GM18858 (cell line): Measurements from ENCODE around the gene PDE2A.

ENCODE experiments used
- ATAC-seq: cut with Tn5 transposase; IDR thresholded peaks from one replicate; pipeline ENCODE4 v1.9.1; 2021; ENCODE audit not compliant: unreplicated experiment

The PDE2A gene

DNA sequence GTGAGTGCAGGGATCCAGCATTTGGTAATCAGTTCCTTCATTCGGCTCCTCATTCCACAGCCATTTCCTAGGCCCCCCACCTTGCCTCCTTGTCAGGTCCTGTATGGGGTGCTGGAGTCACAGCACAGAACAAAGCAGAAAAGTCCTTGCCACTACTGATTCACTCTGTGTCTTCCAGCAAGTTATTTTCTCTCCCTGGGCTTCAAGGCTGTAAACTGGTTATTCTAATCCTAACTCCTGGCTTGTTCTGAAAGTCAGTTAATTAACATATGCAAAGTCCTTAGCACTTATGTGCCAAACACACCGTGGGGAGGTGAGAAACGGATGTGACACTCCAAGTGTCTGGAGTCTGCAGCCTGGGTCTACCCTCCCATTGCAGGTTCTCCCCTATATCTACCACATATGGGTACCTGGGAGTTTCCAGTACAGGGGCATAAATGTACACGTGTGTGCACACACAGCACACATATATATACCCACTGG, 30.6 kb upstream of the PDE2A start:
- no peak for ATAC-seq

DNA sequence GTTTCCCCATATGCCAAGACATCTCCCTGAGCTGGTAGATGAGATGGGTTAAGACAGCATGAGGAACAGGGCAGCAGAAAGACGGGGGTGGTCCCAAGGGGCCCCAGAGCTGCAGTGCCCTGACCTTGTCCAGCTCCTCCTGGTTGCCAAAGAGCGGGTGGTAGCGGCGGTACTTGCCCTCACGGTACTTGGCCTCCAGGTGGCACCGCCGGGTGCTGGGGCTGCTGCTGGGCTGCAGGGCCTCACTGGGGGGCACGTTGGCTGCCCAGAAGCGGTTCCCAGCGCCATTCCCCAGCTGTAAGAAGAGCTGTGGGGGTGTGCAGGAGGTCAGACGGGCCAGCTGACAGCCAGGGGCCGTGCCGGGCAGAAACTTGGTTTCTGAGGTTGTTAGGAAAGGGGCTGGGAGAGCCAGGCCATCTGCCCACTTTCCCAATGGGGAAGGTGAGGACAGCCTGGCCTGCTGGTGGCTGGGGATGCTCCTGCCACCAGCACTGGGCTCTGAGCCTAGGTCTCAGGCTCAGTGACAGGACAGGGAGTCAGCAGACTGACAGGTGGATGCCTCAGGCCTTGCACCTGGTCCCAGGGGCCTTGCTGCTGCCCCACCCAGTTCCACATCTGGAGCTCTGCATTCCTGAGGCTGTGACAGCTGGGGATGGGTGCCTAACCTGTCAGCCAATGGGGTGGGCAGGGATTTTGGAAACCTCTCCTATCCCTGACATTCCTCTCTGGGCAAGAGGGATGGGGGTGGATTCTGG, 30.0 kb upstream of the PDE2A start:
- no peak for ATAC-seq

DNA sequence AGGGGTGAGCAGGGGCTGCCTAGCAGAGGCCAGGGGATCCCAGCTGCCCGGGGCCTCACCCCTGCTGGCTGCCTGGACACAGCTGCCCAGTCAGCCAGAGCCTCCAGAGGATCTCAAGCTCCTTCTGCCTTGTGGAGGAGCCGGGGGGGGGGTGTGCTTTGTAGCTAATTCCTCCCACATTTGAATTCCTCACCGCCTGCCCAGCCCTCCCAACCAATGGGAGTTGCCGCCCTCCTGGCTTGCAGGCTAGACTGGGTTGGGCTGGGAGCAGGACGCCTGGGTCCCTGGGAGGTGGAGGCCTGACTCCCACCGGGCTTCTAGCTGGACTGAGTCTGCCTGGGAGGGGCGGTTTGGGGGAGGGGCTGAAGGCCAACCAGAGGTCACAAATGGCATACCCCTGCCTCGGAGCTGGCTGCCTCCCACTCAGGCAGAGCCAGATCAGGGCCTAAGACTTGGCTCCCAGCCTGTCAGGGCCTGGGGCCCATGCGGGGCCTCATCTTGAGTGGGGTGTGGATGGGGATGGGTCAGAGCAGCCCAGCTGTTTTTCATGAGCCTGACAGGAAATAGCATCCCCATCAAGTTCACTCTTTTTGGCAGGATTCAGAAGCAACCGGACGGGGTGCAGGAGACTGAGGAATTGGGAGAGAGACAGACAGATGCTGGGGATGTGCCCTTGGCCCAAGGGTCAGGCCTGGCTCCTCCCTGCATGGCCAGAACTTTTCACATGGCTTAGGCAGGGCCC, 29.2 kb upstream of the PDE2A start:
- ATAC-seq, result no peak

DNA sequence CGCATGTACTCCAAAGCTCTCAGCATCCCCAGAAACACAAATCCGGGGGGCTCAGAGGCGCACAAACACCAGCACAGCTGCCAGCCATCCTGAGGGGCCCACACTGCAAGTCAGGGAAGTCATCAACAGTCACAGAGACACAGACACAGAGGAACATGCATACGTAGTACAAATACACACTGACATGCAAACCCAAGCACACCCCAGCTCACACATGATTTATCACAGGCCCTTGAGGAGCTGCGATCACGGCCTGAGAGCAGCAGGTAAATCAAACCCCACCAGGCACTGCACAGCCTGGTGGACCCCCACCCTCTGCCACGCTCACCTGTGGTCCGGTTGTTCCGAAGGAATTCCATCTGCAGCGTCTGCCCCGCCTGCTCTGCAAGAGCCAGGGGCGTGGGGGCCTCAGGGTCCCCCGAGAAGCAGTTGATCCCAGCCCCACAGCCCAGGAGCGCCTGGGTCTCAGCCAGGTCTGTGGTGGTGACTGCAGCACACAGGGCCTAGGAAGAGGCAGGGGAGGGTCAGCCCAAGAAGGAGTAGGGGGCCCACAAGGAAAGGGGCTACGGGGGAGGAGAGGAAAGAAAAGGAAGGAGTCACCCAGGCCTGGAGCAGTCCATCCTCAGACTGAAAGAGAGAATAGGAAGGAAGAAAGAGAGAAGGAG, 28.5 kb upstream of the PDE2A start:
- no peak for ATAC-seq

DNA sequence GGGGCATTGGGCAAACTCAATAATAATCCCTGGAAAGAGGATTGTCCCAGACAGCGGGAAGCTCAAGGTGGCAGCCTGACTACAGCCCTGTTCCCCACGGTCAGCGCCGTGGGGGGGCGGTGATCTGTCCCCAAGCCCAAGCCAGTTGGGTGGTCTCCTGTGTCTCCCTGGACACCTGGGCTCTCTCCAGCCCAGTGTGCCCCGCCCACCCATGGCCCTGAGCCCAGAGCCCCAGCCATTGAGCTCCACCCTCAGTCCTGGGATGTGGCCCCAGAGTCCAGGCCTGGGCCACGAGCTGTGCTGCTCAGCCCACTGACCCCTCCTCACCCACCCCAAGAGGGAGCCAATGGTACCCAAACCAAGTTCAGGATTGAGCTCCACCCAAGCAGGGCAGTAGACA, 27.9 kb upstream of the PDE2A start:
- no peak for ATAC-seq

DNA sequence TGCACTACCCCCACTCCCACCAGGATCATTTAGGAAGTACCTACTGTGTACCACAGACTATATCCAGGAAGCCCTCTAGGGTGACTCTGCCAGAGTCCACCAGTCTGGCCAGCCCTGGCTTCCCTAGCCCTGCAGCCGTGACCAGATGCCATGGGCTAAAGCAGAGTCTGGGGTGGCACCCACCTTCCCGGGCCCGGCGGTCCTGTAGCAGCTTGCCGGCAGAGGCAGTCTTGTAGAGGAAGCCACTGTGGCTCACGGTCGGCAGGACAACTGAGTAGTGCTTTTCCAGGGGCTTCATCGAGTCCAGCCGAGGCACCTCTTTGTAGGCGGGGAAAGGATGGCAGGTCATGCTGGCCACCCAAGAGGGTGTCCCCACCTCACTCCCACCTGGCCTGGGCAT, 27.2 kb upstream of the PDE2A start:
- ATAC-seq, result no peak

DNA sequence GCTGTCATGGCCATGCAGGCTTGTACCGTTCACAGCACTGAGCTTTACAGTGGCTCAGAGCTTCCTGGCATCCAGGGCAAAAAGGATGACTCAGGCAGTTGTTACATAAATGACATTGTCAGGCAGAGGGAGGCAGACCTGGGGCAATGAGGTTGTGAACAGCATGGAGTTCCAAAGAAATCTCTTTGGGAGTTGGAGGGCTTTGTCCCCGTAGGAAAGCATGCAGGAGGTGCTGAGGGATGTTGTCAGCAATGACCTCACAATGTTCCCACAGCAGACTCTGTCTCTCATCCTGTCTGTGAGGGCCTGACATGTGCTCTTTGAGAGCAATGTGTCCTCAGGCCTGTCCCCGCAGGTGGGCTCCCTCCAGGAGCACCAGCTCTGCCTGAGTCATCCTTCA, 25.9 kb upstream of the PDE2A start:
- ATAC-seq, result no peak

DNA sequence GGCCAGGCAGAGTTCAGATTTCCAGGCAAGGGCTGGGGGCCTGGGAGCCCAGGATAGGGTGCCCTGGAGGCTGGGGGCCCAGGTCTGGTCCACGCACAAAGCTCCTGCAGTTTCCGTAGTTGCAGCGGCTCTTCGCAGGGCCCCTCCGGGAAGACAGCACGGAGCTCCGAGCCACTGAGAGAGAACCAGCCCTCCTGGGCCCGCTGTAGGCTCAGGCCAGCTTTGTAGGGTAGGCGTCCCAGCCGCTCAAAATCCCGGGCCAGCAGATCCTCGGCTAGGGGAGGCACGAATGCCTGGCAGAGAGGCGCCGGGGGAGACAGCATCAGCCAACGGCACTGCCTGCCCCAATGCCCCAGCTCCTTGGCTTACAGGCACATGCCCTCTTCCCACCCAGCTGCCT, 23.6 kb upstream of the PDE2A start:
- ATAC-seq, result no peak

DNA sequence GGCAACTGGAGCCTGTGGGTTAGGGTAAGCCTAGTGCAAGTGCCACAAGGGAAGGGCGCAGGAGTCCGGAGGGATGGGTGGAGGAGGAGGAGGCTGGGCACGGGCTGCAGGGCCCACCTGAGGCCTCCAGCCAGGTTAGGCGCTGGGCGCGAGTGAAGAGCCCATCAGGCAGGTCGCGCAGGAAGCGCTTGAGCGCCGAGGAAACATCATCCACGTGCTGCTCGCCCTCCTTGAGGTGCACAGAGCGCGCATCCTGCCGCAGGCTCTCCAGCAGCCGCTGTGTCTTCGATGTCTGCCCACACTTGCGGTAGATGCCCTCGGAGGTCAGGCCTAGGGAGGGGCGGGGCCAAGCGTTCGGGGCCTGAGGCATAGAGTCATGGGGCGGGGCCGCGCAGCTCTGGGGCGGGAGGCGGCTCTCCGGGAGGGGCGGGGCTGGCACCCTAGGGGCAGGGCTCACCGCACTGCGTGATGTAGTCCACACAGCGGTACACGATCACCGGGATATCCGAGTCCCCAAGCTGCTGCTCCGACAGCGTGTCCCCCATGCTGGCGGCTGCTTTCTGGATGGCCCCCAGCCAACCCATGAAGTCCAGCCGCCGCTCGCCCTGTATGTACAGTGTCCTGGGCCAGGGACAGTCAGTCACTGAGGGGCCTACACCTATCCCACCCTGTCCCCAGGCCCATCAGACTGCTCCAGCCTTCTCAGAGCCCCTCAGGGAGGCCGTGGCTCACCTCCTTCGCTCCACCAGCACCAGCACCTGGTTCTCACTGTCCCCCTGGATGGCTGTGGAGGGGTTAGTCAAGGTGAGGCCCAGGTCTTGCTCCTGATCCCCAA, 22.9 kb upstream of the PDE2A start:
- no peak for ATAC-seq

DNA sequence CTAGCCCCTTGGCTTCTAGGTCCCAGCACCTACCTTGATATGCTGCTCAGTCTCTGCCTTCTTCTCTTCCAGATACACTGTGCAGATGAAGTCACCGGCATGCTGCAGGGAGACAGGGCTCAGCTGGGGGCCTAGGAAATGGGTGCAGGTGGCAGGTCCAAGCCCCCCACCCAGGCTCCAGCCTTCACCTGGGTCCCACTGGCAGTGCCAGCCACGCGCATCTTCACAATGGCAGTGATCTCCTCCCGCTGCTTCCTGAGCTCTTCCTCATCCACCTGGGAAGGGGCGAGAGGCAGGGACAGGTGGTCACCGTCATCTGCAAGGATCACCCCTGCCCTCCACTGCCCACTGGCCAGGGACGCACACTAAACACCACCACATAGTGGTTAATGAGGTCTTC, 21.1 kb upstream of the PDE2A start:
- ATAC-seq, result no peak

DNA sequence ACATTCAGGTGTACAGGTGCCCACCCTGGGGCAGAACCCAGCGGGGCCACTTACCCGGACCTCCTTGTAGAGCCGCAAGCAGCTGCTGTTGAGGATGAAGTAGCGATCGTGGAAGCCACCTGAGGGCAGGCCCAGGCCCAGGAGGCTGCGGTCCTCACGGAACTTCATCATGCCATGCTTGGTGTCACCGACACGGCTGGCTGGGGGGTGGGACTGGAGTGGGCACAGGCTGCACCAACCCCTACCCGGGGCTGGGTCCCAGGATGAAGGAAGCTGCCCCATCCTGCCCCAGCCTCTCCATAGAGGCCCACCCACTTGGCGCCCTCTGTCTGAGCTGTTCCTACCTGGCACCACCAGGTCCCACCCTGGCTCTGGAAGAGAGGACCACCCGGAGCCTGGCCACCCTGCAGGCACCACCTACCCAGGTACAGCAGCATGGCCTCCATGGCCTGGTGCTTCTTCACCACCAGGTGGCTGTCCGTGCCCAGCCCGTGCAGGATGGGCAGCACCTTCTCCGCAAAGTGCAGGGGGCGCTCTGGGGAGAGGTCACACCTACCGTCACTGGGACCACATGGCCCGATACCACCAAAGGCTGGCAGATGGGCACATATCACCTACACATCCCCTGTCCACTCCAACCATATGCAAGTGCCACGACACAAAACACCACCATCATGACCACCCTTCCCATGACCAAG, 19.2 kb upstream of the PDE2A start:
- no peak for ATAC-seq

DNA sequence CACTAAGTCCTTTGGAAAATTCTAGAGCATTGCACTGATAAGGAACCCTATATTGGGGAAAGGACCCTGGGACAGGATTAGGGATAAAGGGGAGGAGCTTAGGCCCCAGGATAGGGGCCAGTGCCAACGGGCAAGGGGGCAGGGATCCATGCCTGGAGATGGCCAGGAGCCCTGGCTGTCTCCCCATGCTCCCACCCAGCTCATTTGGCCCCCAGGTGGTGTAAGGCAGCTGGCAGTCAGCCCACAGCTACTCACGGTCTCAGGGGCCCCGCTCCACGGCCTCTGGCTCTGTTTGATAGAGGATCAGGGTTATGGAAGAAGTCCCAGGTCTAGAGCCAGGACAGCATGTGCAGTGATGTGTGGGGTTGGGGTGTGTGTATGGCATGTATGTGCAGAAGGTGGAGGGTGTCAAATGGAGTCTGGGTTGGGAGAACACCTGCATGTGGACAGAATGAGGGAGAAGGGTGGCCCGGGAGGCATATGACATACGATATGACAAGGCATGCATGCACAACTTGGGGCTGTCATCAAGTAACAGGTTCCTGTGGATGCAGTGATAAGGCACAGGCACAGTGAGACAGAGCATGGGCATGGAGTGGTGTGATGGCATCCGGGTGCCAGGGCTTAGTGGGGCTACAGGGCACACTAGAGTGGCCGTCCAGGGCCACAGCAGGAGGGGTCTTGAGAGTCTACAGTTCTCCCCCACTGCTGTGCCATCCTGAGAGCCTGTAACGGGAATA, 18.4 kb upstream of the PDE2A start:
- no peak for ATAC-seq

DNA sequence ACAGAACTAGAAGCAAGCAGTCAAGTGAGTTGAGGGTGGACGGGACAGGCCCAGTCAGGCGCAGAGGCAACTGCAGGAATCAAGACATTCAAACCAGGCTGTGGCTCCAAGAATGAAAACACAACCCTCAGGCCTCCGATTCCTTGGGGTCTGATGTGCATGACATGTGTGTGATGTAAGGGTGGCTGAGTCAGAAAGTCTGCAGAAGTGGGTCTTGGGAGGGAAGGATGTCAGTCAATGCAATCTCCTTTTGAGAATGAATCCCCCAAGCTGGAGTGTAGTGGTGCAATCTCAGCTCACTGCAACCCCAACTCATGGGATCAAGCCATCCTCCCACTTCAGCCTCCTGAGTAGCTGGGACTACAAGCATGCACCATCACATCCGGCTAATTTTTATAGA, 15.9 kb upstream of the PDE2A start:
- ATAC-seq, result no peak

DNA sequence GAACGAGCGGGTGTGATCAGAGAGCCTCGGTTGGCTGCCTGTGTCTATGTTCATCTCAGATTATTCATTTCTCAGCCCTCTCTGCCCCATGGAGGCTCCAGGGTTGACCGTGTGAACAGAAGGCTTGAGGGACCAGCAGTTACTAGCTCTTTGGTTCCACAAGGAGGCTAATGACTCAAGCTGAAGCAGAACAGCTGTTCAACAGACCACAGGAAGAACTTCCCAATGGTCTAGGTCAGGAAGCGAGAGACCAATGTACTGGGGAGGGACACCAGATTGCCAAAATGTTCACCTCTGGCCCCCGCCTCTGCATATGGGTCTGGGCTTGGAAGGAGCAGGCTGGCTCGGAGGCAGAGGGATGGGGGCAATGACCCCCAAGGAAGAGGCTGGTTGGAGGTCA, 14.7 kb upstream of the PDE2A start:
- no peak for ATAC-seq

DNA sequence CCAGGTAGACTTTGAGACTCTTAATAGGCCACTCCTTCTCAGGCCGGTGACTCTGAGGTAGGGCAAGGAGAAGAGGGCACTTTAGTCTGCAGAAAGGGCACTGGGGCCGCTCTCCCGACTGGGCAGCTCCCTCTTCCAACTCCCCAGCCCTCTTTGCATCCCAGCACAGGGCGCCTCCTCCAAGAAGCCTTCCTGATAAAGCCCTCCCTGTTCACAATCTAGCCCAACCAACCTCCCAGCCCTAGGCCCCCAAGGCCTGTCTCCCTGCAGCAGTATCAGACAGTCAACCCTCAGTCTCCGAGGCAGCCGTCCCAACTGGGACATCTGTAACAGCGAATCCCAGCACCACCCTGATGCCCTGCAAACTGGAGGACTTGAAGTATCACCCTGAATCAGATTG, 14.3 kb upstream of the PDE2A start:
- ATAC-seq, result no peak

DNA sequence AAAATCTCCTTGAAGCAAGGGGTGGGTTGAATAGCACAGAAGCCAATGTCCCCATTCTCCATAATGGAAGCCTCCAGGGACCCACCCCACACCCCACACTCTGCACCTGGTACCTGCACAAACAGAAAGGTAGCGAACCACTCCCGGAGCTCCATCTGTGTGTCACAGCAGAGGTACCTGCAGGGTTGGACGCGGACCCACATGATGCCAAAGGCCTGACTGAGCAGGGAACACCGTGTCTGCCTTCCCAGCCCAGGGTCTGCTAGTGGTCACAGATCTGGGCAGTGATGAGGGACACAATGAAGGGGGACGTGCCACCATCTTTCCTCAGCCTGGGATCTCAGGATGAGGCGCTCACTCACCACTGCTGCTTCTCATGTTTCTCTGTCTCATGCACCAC, 13.1 kb upstream of the PDE2A start:
- ATAC-seq, result no peak

DNA sequence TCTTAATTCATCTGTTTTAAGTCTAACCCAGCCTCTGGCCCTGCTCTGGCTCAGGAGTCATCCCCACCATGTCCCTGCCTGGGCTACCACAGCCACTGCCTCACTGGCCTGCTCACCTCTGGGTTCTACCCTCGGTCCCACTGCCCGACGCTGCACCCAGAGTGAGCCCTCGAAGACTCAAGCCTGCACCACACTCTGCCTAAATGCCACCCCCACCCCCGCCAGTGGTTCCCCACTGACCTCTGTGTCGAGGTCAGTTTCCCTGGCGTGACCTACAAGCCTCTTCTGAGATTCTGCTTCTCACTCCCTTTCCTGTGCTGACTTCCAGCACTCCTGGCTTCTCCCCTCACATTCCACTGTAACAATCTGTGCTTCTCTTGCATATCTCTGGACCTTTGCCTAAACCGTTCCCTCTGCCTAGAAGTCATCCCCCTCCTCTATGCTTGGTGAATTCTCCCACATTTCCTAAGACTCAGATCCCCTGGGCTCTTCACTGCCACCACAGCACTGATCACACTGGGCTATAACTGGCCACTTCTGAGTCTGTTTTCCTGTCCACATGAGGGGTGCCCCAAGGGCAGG, 12.5 kb upstream of the PDE2A start:
- ATAC-seq, result no peak

DNA sequence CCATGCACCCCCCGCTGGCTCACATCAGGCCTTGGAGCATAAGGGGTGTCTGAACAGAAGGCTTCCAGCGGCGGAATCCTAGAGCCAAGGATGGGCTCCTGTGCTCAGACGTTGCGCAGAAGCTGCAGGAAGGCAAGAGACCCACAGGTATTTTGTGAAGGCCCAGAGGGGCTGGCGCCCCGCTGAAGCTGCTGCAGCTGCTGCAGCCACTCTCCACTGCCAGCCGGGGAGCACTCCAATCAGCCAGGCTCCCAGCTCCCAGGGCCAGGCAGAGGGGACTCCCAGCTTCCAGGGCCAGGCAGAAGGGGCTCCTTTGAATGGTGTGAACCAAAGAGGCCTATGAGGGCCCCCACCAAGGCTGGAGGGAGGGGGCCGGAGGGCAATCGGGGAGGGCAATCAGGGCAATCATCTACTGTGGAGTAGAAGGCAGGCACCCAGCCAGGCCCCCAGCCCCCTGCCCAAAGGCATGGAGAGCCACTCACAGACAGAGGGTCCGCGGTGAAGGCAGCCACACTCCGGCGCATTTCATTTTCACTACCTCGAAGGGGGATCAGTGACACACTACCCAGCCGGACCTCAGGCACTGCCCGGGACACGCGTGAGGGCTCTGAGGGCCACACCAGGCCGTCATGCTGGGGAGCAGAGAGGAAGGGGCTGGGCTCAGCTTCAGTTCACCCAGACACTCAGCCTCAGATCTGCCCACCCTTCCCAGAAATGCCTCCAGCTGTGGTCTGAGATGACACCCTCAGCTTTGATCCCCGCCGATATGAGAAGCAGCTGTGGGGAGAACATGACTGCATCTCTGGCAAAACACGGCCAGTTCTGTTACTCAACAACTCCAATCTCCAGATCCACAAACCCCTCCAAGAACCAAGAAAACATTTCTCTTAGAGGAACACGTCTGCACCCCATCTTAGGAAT, 11.6 kb upstream of the PDE2A start:
- ATAC-seq, result no peak
